HG02759 (cell line): ENCODE measurements around the gene IL17RB.

Experiments used
- ATAC-seq: cut with Tn5 transposase; IDR thresholded peaks from one replicate; pipeline ENCODE4 v1.9.1; 2021; ENCODE audit warnings: mild to moderate bottlenecking, moderate library complexity; ENCODE audit not compliant: unreplicated experiment

The IL17RB gene

DNA sequence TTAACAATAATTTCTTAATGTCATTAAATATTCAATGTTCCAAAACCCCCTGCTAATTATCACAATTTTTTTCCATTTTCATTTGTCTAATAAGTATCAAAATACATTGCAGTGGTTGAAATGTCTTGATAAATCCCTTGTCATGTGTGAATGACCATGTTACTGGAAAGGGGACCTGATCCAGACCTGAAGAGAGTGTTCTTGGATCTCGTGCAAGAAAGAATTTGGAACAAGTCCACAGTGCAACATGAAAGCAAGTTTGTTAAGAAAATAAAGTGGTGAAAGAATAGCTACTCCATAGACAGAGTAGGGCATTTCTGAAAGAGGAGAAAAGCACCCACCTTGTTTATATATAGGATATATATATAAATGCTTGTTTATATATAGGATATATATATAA lies 55.7 kb downstream of the IL17RB start:
- no peak for ATAC-seq

DNA sequence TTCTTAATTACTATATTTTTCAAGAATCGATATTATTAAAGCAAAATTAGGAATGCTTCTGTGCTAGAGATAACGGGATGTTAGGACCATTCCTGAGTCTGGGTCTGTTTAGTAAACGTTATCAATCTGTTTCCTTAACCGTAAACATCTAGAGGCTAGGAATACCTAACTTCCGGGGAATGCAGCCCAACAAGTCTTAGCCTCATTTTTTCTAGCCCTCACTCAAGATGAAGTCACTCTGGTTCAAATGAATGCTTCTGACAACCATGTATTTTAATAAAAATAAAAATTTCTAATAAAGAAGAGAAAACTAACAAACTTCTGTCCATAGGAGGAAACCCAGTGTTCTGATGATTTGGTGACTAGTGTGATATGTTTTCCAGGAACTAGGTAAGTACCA lies 56.3 kb downstream of the IL17RB start:
- ATAC-seq: no peak

DNA sequence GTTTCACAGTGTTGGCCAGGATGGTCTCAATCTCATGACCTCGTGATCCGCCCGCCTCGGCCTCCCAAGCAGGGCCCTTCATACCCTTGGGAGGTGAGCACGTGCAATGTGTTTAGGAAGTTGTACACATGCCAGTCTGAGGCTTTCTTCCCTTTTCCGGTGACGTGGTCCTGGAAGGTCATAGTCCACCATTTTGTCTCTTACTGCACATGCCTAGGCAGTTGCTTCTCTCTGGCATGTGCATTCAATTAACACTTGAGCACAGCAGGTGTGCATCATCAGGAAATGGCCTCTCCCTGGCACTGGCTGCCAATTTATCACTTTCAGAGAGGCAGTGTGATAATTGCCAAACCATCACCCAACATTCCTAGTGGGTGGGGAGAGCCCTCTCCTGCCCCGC lies 67.0 kb downstream of the IL17RB start:
- no peak for ATAC-seq
